HS-27A (cell line): ENCODE results near the gene SLC25A48.

ENCODE experiments used
- DNase-seq: peaks from one replicate; pipeline ENCODE4 v3.0.0-alpha.2; 2012; ENCODE audit warnings: low read depth, missing footprints

SLC25A48 gene

GRCh38 chr5:135859641-135860040 lies 25.2 kb downstream of the SLC25A48 start:
- no peak for DNase-seq

DNA sequence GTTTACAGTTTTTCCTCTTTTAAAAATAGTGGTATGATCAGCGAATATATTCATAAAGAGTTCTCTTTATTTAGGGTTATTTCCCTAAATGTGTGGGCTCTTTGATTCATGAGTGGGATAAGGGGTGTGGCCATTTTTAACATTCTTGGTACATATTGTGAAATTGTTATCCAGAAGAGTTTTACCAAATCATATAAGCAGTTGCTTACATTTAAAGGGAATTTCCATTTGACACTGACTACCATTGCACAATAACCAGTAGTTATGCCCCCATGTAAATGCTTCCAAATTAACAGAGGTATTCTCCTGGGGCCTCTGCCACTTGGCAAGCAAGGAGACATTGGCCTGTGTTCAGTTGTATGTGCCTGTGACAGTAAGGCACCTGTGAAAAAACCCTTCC lies 27.2 kb downstream of the SLC25A48 start:
- DNase-seq = no peak

DNA sequence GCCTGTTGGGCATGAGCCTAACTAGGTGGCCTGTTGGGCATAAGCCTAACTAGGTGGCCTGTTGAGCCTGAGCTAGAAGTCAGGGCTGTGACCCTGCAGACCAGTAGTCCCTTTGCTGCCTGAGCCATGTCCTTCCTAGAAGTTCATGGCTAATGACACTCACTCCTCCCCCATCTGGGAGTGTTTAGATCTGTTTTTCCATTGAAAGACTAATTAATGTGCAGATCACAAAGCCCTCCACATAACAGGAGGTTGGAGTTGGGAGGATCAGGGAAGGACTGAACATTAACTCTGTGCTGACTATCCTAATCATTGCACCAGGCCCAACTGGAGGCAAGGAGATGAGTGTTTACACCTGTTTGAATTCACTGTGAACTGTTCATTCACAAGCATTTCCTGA lies 27.6 kb downstream of the SLC25A48 start:
- no peak for DNase-seq

DNA sequence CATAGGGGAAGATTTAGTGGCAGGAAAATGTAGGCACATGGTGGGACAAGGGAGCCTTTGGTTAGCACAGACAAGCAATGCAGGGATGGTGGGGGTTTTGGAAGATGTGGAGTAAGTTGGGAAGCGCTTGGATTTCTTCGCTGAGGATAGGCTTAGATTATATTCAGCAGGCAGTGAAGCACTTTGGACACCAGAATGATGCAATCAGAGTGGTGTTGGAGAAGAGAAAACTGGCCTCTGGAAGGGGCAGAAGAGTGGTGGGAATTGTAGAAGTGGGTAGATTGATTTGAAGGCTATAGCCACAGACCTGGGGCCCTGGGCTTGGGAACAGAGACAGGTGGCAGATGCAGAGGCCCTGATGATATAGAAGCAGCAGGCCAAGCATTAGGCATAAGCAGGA lies 28.3 kb downstream of the SLC25A48 start:
- no peak for DNase-seq

DNA sequence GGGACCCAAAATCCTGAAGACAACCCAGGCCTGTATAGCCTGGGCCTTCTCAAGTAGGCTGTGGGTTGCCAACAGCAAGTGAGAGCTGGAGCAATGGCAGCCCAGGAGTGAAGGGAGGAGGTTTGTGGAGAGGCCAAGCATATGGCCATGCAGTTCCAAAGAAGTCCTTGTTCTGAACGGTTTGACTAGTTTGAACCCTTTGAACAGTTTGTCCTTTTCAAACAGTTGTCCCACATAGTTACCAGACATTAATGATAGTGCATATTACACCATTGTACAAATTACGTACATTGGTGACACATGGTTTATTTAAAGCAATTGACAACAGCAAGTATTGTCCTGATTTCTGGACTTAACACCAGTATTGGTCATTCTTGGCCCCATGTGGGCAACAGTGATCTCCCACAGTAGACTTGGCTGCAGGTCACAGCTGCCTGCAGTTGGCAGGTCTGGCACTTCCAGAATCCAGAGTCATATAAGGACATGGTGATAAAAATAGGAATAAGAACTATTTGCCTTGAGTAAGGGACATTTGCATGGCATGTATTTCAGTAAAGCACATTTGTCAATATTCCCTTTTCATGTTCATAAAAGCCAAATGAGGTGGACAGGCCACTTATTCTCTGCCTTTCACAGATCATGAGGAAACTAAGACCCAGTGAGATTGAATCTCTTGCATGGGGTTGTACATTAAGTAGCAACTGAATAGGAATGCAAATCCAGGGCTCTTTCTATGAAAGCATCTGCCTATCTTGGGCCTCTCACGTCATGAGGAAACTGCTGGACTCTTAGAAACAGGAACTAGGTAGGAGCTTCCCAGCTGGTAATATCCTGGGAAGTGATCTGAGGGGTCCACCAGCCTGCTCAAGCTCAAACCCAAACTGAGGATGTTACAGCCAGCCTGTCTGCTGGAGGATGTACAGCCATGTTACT lies 30.3 kb downstream of the SLC25A48 start:
- no peak for DNase-seq

DNA sequence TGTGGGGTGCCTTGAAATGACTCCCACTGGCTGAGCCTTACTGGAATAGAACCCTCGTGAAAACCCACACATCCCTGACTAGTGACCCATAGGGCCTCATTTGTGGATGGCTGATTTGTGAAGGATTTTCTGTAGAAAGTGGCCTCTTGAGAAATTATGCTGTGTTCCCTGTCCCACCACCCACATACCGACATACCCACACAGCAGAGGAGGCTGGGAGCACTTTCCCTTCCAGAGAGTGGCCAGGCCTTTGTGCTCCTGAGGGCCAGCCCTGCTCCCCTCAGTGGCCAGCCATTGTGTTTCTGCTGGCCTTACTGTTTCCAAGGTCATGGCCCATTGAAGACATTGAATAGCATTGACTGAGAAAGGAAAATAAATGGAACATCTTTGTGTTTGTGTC lies 31.6 kb downstream of the SLC25A48 start:
- no peak for DNase-seq

GRCh38 chr5:135867599-135867998 lies 33.1 kb downstream of the SLC25A48 start:
- DNase-seq = no peak

DNA sequence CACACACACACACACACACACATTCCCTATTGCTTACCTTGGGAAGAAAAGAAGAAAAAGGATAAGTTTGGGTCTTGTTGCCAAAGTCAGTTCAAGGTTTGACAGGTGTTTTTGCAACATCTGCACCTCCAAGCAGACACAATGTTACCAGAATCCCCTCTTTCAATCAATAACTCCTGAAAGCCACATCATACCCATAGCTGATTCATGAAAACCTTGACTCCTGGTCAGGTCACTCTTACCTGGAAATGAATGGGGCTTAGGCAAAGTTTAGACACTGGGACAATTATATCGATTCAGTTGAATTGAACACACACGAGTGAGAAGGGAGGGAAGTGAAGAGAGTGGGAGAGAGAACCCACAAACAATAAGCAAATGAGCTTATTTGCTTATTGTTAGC lies 34.2 kb downstream of the SLC25A48 start:
- no peak for DNase-seq

GRCh38 chr5:135869276-135869675 lies 34.8 kb downstream of the SLC25A48 start:
- no peak for DNase-seq

DNA sequence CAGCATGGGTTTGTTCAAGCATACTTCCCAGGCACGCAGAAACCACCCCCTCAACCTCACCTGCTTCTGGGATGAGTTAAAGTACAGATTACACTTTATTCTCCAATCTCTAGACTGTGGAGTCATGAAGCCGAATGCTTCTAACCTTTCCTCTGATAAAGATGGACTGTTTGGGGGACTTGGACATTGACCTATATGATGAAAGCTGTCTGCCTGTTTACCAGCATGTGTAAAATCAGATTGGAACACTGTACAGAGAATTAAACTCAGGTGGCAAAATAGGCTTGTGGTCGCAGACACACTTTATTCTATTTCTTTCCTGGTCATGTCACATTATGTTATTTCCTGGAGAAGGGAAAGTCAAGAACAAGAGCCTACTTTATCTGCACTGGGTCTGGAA lies 35.5 kb downstream of the SLC25A48 start:
- DNase-seq = no peak

GRCh38 chr5:135871268-135871915 lies 36.9 kb downstream of the SLC25A48 start:
- no peak for DNase-seq

DNA sequence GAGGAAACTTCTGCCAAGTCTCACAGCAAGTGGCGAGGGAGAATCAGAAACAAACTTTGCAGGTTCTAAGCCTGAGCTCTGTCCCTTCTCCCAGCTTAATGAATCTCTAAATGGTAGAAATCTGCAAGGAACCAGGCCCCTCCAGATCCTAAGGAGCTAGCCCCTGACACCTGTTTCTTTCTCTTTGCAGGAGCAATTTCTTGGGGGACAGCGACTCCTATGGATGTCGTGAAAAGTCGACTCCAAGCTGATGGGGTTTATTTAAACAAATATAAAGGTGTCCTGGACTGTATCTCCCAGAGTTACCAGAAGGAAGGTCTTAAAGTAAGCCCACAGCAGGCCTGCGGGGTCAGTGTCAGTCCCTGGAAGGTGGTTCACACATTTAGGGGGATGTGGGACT lies 39.4 kb downstream of the SLC25A48 start:
- no peak for DNase-seq

DNA sequence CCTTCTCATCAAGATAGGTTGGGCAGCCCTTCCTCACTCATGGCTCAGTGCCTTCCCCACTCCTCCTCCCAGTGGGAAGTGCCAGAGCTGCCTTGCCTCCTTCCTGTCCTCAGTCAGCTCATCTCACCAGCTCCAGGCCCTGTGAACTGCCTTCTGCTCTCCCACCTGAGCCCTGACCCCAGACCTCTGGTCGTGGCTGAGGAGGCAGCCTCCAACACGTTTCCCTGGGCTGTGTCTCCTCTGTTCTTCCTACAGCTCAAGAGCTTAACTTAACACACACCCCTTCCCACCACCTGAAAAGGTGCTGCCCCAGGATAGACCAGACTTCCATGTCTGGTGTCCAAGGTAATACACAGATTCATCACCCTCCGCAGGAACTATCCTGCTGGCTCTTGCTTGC lies 40.0 kb downstream of the SLC25A48 start:
- DNase-seq = no peak

DNA sequence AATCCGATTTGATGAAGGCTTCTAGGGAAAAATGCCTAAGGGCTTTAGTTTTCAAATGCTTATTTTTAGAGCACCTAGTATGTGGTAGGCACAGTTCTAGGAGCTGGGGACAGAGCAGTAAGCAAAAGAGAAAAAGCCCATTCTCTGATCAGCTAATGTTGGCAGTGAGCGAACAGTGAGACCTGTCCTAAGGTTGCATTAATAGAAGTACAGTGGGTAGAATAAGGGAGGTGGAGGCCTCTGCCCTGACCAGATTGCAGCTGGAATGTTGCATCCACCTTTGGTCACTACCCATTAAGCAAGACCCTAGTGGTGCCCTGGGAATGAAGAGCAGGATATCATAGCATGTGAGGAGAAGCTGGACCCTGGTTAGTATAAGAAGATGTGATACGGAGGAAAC lies 41.1 kb downstream of the SLC25A48 start:
- DNase-seq = no peak

DNA sequence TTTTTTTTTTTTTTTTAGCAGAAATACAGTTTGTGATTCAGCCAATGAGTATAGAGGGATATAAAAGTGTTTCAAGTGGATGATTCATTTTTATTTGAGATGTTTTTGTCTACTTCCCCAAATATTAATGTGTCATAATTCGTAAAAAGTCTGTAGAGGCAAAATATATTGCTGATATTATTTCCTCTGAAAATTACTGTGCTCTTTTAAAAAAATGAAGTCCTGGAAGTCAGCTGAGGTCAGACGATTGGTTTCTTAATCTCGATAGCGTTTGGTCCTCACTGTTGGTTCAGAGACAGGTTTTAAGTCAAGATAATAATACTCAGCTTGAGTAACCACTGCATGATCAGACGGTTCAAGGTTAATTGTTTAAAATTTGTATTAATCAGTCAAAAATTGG lies 41.7 kb downstream of the SLC25A48 start:
- DNase-seq = no peak

DNA sequence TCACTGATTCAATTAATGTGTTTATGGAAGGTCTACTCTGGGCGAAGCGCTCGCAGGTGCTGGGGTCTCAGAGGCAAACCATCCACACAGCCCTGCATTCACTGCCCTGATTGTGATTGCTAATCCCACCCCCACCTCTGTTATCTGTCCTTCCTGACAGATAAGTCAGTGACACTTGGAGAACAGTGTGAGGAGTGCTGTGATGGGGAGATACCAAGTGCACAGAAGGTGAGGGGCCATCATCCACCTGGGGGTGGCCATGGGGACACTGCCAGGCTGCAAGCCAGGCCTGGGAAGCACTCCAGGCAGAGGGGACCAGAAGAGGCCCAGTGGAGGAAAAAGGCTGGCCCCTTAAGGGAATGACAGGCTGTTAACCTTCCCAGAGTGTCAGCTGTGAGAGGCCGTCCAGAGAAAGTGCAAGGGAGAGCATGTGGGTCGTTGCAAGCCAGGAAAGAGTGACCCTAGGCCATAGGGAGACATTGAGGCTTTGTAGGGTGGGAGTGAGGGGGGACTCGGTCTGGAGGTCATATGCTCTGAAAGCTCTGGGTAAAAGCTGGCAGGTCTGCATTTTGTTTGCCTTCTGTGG lies 43.2 kb downstream of the SLC25A48 start:
- DNase-seq = no peak

- no peak for DNase-seq
These were observed 43.7 kb downstream of the SLC25A48 start for GRCh38 chr5:135878156-135878620.

- DNase-seq = no peak
These were observed 45.1 kb downstream of the SLC25A48 start for GRCh38 chr5:135879591-135879990.

GRCh38 chr5:135880278-135880677 lies 45.8 kb downstream of the SLC25A48 start:
- DNase-seq = no peak

GRCh38 chr5:135880801-135881200 lies 46.3 kb downstream of the SLC25A48 start:
- DNase-seq = no peak

DNA sequence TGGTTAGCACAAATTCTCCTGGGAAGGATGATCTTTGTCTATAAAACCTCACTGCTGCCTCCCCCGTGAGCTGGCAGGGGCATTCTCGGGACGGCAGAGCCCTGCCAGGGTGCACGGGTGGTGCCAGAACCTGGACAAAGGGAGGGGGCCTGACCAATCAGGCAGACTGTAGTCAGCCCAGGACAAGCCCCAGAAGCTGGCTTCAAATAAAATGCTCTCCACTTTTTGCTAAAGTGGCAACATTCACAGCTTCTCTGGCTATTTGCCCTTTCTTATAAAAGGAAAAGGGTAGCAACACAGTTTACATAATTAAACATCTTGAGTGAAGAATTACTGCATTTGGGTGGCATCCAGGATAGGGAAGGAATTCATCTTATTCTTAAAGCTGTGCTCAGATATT lies 46.8 kb downstream of the SLC25A48 start:
- no peak for DNase-seq

- DNase-seq = no peak
These were observed 47.4 kb downstream of the SLC25A48 start for GRCh38 chr5:135881819-135882218.

DNA sequence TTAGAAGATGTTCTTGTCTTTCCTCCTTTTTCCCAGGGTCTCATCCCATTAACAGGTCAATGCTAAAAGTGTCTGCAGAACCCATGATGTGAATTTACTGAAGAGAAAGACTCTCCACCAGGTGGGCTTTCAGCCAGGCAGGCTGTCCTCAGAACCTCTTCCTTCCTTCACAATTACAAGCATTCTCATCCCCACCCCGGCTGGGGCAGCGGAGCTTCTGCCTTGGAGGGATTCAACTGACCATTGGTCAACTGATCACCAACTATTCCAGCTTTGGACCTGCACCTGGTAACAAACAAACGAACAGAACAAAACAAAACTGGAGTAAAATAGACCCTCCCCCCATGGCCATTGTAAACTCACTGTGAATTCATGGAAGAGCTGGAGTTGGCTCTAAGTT lies 48.6 kb downstream of the SLC25A48 start:
- no peak for DNase-seq
